Raji (cell line): Measurements from ENCODE around the gene PIK3AP1.

Experiments
- POLR2A ChIP-seq: IDR thresholded peaks from 2 replicates; pipeline ENCODE4 v1.6.1; 2011; ENCODE audit warnings: low read depth, low read length, control low read depth; ENCODE audit not compliant: insufficient read depth

The PIK3AP1 gene

DNA sequence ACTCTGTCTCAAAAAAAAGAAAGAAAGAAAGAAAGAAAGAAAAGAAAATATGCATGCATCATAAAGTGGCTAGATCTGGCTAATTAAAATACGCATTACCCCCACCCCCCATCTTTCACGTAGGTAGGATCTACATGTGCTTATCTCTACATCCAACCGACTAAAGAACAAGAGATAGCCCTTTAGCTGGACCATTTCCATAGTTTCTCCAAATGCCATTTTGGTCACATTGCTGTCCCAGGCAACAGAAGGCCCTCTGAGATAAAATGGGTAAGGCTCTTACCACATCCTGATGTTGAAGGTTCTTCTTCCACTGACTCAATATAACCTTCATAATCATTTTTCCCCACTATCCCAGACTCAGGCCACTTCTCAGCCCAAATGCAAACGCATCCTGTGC, 31.5 kb downstream of the PIK3AP1 start:
- no peak for TF ChIP-seq POLR2A

DNA sequence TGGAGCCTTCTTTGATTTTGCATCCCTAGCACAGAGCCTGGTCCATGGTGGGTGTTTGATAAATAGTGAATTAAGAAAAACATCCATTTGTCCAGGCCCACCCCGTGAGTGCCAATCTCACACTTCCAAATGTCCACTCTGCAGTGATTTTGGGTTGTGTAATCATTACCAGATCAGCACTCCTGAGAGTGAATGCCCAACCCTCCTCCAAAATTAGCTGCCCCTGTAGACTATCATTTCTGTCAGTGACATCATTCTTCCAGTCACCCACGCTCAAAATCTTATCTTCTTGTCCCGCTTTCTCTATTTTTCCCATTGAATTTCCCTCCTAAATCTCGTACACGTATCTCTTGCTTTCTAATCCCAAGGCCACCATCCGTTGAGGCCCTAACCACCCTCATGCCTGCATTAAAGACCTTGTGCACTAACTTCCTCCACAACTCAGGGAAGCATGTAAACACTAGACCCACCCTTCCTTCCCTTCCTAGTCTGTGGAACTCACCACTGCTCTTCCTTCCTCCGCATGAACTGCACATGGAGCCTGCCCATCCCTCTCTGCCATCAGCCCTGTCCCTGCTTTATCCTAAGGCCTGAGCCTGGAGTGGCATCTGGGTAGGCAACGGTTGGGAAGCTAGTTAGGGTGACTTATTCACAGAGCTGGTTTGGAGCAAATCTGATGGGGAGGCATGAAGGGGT, 32.8 kb downstream of the PIK3AP1 start:
- TF ChIP-seq POLR2A = no peak

DNA sequence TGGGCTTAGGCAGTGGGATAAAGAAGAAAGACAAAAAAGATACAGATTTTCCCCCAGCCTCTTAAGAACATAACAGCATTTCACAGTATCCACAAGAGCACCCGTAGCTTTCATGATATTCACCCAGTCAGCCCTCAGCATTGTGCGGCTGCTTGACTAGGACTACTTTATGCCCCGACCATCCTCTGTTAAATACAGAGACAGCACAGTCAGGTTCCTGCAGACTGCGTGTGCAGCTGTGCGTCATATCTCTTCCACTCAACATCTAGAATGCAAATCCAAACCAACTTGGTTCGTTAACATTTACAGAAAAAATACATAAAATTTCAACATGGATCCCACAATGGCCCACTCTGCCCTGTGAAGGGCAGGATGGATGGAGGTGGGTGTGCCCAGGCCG, 33.8 kb downstream of the PIK3AP1 start:
- TF ChIP-seq POLR2A = no peak

DNA sequence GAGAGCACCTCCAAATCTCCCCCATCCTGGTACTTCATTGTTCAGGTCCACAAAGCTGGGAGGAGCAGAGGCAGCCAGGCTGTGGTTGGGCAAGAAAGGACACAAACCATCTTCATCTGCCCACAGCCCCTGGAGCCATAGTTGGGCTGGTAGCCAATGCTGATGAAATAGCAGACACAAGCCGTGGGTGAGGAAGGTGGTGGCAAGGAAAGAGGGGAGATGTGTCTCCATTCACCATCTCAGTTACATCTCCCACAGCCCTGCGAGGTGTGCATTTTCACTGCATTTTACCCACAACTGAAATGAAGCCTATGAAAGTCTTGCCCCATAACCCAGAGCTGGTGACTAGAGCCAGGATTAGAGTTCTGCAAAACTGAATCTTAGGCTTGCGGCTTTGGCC, 35.0 kb downstream of the PIK3AP1 start:
- TF ChIP-seq POLR2A = no peak

DNA sequence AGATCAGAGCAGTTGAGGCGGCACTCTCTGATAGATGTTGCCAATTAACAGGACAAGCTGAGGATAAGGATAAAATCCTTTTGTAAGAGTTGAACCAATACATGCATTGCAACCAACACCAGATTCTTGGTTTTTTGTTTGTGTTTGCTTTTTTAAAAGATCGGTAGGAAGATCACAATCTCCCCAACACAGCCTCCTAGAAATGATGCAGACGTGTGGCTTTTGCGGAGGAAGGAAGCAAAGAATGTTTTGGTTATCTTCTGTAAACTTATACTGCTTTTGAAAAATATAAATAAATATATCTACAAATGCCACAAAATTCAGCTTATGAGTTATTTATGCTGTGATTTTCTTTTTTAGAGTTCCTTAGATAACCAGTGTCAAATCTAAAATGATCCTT, 35.5 kb downstream of the PIK3AP1 start:
- TF ChIP-seq POLR2A = no peak

DNA sequence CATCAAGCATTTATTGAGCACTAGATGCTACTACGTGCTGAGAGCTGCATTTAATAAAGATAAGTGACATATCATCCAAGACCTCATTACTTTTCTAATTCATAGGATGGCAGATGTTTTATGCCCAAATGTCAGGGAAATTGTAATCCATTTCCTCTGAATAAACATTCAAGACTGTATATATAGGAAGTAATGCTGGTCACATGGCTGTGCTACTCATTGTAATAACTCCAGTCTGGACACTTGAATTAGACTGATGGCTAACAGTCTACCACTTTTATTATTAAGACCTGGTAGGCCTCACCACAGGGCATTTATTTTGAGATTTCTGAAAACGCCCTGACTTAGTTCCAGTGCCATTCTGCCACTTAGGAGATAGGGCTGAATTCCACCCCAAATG, 36.6 kb downstream of the PIK3AP1 start:
- TF ChIP-seq POLR2A = no peak

DNA sequence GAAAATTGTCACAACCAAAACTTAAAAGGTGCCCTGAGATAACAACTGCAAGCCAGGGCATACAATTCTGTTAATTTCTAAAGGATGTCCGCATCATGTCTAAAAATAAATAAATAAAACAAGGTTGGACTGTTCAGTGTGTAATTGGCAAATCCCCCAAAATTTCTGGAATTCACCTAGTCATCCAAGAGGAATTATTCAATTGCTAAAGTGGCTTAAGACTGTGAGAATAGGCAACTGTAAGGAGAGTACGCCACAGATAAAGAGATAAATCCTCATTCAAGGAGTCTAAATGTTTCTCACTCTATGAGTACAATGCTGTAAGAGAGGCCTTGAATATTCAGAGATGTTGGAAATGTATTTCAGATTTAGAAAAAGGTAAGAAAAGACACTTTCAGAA, 37.2 kb downstream of the PIK3AP1 start:
- no peak for TF ChIP-seq POLR2A

DNA sequence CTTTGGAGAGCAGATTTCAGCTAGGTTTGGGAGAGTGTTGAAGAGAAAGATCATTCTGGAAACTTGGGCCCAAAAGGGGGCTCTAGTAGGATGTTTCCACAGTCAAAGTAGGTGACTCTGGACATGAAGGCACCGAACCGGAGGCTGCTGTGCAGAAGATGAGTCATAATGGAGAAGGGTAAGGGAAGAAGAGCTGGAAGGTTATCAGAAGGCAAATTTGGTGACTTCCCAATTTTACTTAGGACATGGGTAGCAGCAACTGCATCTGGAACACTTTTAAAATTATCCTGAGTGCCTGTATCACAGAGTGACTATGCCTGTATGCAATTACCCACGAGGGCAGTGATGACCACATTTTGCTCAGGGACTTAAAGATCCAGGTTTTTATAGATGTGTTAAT, 38.8 kb downstream of the PIK3AP1 start:
- TF ChIP-seq POLR2A = no peak

DNA sequence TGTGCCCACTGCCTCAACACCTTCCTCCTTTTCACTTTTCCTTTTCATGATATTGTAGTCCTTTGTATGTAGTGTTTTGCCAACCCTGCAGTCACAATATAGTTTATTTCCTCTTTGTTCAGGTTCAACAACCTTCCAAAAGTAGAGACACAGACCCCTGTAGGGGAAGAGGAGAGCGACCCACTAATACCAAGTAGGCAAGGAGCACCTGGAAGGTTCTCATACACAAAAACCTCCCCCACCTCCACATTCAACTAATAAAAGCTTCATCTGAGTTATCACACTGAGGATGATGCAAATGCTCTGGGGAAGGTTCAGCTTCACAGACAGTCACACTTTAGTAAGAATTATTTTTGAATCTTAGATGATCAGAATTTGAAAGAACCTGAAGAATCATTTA, 41.6 kb downstream of the PIK3AP1 start:
- TF ChIP-seq POLR2A = no peak

DNA sequence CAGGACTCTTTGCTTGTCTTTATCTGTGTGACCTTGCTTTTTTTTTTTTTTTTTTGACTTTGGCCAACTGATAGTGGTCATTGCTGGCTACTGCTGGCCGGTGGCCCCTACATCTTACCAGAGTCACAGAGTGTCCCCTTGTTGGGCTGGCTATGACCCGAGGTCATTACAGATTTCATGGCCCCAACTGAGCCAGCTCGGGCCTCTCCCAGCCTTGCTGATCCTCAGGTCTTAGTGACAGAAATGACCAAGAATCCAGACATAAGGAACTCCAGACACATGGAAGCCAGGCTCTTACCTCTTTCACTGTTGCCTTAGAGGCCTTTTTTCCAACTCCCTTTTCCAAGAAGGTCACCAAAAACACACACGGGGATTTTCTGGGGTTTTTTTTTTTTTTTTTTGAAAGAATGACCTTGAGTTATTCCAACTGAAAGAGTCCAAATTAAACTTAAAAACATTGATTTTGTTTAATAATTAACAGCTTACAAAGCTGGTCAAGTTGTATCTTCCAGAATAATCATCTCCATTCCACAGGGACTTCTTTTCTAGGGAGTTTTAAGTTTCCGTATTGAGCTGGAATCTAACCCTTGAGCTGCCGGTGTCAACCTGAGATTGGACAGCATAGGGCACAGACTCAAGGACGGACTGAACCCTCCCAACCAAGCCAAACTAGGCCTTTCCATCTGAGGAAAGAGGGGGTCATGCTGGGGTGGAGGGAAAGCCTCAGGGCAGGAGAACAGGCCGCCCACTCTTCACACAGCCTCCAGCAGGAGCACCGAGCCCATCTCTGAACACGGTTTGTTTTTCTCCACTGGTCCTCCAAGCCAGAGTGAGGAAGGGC, 43.8 kb downstream of the PIK3AP1 start:
- no peak for TF ChIP-seq POLR2A

DNA sequence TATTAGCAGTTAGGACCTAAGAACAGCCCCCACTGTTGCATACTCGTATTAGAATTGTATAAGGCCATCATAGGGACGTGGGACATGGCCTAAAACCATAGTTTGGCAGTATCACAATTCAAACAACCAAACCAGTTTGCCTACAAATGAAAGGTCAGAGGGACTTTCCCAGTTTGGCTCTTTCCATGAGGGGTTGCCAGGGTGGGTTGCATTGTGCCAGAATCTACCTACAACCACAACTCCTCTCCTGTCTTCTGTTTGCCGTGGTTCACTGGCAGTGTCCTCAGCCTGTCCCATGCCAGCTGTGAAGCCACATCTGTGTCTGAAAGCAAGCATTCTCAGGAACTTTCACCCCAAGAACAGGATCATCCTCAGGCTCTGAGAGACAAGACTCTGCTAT, 44.5 kb downstream of the PIK3AP1 start:
- TF ChIP-seq POLR2A = no peak

DNA sequence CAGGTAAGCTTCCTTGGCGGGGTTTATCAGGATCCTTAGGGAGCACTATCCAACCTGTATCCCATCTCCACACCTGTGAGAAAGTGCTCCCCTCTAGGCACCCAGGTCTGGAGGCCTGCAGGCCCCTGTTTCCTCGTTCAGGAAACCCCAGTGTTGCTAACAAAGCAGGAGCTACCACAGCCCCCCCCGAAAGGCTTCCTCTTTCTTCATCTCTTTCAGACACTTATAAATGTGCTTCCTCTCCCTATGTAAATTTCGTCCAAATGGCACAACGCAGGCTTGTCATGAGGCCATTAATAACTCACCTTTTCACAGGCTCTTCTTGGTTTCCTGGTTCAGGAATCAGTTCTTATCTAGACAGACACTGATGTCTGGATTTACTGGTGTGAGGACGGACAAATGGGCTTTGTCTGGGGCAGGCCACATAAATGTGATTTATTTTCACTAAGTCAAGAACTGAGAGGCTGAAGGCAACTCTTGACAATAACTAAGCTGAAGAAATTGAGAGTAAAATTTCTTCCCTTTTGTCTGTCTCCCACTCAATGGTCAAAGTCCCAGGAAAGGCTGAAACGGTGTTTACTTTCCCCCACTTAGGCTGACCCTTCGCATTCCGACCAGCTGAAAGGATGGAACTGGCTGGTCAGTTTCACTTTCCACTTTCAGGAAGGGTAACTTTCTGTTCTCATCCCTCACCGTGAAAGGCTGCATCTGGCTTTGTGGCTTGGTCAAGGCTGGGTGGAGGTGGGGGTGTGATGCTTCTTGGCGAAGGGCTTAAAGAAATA, 46.8 kb downstream of the PIK3AP1 start:
- TF ChIP-seq POLR2A = peak; percentile 14; the same call in 1 of the 2 replicates

DNA sequence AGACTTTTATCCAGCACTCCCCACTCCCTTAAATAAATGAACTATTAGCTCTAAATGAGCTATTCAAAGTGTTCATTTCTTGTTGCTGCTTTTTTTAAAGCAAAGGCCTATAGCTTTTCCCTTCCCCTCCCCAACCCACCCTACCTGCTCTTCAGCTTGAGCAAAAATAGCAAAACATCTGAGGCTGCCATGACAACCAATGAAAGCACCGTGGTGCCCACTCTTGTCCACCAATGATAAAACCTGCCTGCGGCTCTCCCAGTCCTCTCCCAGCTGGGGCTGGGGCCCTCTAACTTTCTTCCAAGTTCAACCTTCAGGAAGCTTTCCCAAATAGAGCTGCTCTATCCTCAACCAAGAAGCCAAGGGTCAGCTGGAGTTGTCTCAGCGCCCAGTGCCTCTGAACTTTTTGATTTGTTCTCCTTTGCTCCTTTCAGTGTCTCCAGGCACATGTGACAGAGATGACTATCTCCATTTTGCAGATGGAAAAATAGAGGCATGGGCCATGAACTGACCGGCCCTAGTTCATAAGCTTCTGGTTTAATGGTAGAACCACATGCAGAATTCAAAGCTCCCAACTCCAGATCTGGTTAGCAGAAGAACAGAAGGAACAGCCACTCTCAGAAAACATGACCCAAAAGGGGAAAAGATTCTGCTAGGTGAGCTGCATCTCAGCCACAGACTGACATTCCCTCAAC, 47.7 kb downstream of the PIK3AP1 start:
- no peak for TF ChIP-seq POLR2A

DNA sequence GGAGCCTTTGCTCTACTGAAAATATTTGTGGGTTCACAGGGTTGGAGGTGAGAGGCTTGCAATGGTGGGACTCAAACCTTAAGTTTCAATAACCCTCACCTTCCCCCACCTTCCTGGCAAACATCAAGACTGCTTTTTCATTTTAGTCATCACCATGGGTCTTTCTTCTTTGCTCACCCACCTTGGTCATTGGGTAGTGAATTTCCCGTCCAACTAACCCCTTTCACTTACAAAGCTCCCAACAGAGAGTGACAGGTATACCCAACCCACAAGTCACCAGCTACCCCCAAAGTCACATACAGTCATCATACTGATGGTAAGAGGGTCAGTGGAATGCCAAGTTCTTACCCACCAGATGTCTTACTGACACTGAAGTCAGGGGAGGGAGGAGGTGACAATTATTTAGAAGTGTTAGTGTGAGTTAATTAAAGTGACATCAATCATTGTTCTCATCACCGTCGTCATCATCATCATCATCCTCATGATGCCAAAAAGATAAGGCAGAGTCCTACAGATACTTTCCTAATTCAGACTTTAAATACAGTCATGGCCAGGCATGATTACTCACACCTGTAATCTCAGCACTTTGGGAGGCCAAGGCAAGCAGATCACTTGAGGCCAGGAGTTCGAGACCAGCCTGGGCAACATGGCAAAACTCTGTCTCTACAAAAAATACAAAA, 49.0 kb downstream of the PIK3AP1 start:
- no peak for TF ChIP-seq POLR2A

DNA sequence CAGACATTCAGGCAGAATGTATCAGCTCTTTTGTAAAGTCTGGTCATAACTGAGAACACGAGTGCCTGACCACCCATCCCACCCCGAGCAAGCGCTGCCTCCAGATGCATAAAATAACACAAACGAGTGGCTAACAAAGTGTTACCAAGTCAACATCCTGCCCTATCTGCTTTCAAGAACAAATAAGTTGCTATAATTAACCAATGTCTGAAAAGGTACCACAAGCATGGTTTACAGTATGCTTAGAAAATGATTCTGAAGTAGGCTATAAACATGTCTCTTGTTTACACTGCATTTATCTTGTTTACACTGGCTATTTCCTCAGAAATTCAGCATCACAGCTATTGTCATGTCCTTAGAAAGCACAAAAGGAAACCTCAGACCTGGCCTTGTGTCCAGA, 49.5 kb downstream of the PIK3AP1 start:
- TF ChIP-seq POLR2A = no peak

DNA sequence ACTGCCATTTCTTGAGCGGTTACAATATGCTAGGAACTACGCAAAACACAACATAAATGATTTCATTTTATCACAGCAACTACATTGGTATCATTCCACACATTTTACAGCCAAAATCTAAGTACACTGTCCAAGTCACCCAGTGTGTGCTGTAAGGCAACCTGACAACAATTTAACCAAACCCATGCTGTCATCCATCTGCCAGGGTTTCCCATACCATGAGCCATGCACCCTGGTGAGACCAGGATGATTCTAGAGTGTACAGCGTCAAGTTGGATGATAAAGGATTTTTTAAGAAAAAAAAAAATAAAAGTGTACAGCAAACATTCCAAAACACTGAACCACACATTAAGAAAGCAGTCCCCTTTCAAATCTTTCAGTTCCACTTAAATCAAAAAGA, 52.9 kb downstream of the PIK3AP1 start:
- no peak for TF ChIP-seq POLR2A
